Endothelial cell of umbilical vein (primary cell): Measurements from ENCODE around the gene FAM161B. TPM values are rescaled to one million over a fixed set of nuclear protein-coding genes. Genes with fewer than 3 reads are reported as not detected.

Experiments used
- BruUV-seq: library from RNA; stranded (reverse); fragments of 400-500 nt; replicated peaks from 2 replicates; lab custom pipeline; 2021; lab: Mats Ljungman, UMichigan
- CTCF ChIA-PET: fragments of 300-600, 350-600 bp; sonication (Branson Sonifier 250); formaldehyde crosslinking; loops from one replicate; lab custom pipeline; 2021; ENCODE audit warnings: antibody characterized with exemption, inconsistent platforms; lab: Charles Lee
- POLR2A ChIA-PET: fragments of 300-600, 350-600 bp; sonication (Branson Sonifier 250); formaldehyde crosslinking; loops from one replicate; lab custom pipeline; 2021; ENCODE audit warnings: antibody characterized with exemption, inconsistent platforms; lab: Charles Lee
- DNase-seq: peaks from one replicate; pipeline ENCODE4 v3.0.0-alpha.2; 2011; ENCODE audit warnings: low read depth, low spot score
- FAIRE-seq: peaks from 2 replicates; lab custom pipeline; 2011; peaks lifted over from hg19 to GRCh38; lab: Jason Lieb, UNC
- H2AFZ ChIP-seq: 2 replicates; pipeline ENCODE4 v1.6.0; 2012; ENCODE audit warnings: low read depth, low read length, control low read depth, inconsistent platforms
- H3K27ac ChIP-seq: 2 replicates; pipeline ENCODE4 v1.5.1; 2011; ENCODE audit warnings: low read depth, mild to moderate bottlenecking, control low read depth, low read length, moderate library complexity; ENCODE audit not compliant: insufficient read depth
- H3K27me3 ChIP-seq, 2 experiments: 2 replicates each; pipeline versions ENCODE4 v1.6.0 to v1.6.1; 2011; ENCODE audit warnings: low read length in 2 of 2, mixed read lengths in 1 of 2; ENCODE audit not compliant: control insufficient read depth in 2 of 2, insufficient read depth in 2 of 2
- H3K36me3 ChIP-seq, 2 experiments: 2 replicates in 1 of 2; 3 replicates in 1 of 2; pipeline ENCODE4 v1.5.1; 2011; ENCODE audit warnings: low read length in 2 of 2, mild to moderate bottlenecking in 1 of 2, moderate library complexity in 1 of 2; ENCODE audit not compliant: control insufficient read depth in 2 of 2, insufficient read depth in 2 of 2; ENCODE audit errors: extremely low read depth in 1 of 2
- H3K4me1 ChIP-seq: 3 replicates; pipeline ENCODE4 v1.5.1; 2011; ENCODE audit warnings: mild to moderate bottlenecking, low read length; ENCODE audit not compliant: control insufficient read depth, insufficient read depth; ENCODE audit errors: extremely low read depth
- H3K4me2 ChIP-seq: 2 replicates; pipeline ENCODE4 v1.6.1; 2011; ENCODE audit warnings: low read length, control low read depth, mixed read lengths; ENCODE audit not compliant: insufficient read depth
- H3K4me3 ChIP-seq, 3 experiments: fragments of 200-600 bp in 1 of 3; sonication (generic), shearing (Covaris generic) in 1 of 3; replicated peaks in 1 of 3; 2 replicates each; pipeline ENCODE4 v1.5.1; 2011 to 2016; ENCODE audit warnings: control low read depth in 3 of 3, low read length in 3 of 3, mild to moderate bottlenecking in 2 of 3, inconsistent platforms in 1 of 3, low read depth in 1 of 3, moderate library complexity in 1 of 3; ENCODE audit not compliant: insufficient read depth in 1 of 3
- H3K79me2 ChIP-seq: 2 replicates; pipeline ENCODE4 v1.6.0; 2012; ENCODE audit warnings: low read length, inconsistent platforms; ENCODE audit not compliant: control insufficient read depth, insufficient read depth
- H3K9ac ChIP-seq: replicated peaks from 2 replicates; pipeline ENCODE3; 2011; ENCODE audit warnings: low read length, control low read depth; ENCODE audit not compliant: insufficient read depth; ENCODE audit errors: extremely low read depth
- H3K9me1 ChIP-seq: replicated peaks from 3 replicates; pipeline ENCODE4 v1.6.0; 2011; ENCODE audit warnings: mild to moderate bottlenecking, low read length; ENCODE audit not compliant: control insufficient read depth, insufficient read depth; ENCODE audit errors: extremely low read depth
- H3K9me3 ChIP-seq: replicated peaks from 2 replicates; pipeline ENCODE4 v1.5.1; 2012; ENCODE audit warnings: low read length, inconsistent platforms; ENCODE audit not compliant: control insufficient read depth, insufficient read depth
- H4K20me1 ChIP-seq: replicated peaks from 2 replicates; pipeline ENCODE3; 2011; ENCODE audit warnings: mild to moderate bottlenecking, low read length; ENCODE audit not compliant: control insufficient read depth, insufficient read depth; ENCODE audit errors: extremely low read depth
- CTCF ChIP-seq, 2 donors: IDR thresholded peaks; 1 replicate in 1 of 2; 2 replicates in 1 of 2; pipeline ENCODE4 v1.5.1; 2011; ENCODE audit warnings: low read length in 2 of 2, mild to moderate bottlenecking in 2 of 2, moderate library complexity in 2 of 2, control low read depth in 1 of 2, inconsistent platforms in 1 of 2, low read depth in 1 of 2; ENCODE audit not compliant: insufficient read depth in 1 of 2; ENCODE audit errors: extremely low read depth in 1 of 2
- EZH2 ChIP-seq: IDR thresholded peaks from 2 replicates; pipeline ENCODE4 v1.6.1; 2012; ENCODE audit warnings: borderline replicate concordance, low read depth, mild to moderate bottlenecking, moderate library complexity, low read length, inconsistent platforms; ENCODE audit not compliant: severe bottlenecking
- GATA2 ChIP-seq: IDR thresholded peaks from 2 replicates; pipeline ENCODE4 v1.7.0; 2011; ENCODE audit warnings: low read depth, mild to moderate bottlenecking, moderate library complexity, mixed read lengths, low read length; ENCODE audit not compliant: insufficient read length, insufficient read depth
- JUN ChIP-seq: IDR thresholded peaks from 2 replicates; pipeline ENCODE4 v1.6.1; 2011; ENCODE audit warnings: borderline replicate concordance, low read depth; ENCODE audit not compliant: insufficient read length, insufficient read depth
- MAX ChIP-seq: IDR thresholded peaks from 2 replicates; pipeline ENCODE4 v1.6.1; 2011; ENCODE audit not compliant: insufficient read depth, insufficient read length
- MYC ChIP-seq: IDR thresholded peaks from one replicate; pipeline ENCODE4 v1.6.1; 2011; ENCODE audit warnings: mild to moderate bottlenecking, low read depth, low read length
- POLR2A ChIP-seq: IDR thresholded peaks from 2 replicates; pipeline ENCODE4 v1.6.1; 2012; ENCODE audit warnings: low read depth, mild to moderate bottlenecking, control low read depth, low read length
- POLR2AphosphoS5 ChIP-seq: IDR thresholded peaks from 2 replicates; pipeline ENCODE4 v1.6.1; 2012; ENCODE audit warnings: low read depth, mild to moderate bottlenecking, control low read depth, low read length, moderate library complexity; ENCODE audit not compliant: insufficient read depth
- dilution Hi-C: fragments of 300-500 bp; cut with MboI; formaldehyde crosslinking; loops from one replicate; pipeline ENCODE4 v1.15.0; 2019; ENCODE audit warnings: low sequenced_read_pairs; ENCODE audit not compliant: extremely low pct_ligation_motif_present
- intact Hi-C: fragments of 100-400 bp; cut with micrococcal nuclease; formaldehyde crosslinking; loops from one replicate; pipeline ENCODE4 v1.10.0; 2022
- polyA plus RNA-seq, 4 experiments: library from polyadenylated mRNA; depleted of rRNA in 3 of 4; stranded (reverse) in 3 of 4; unstranded in 1 of 4; fragments of >200 nt; gene quantifications; 2 replicates each; pipeline versions ENCODE4 v1.2.1 to v1.2.3, GENCODE V29; 2011 to 2012; ENCODE audit warnings: missing spikeins in 1 of 4
- total RNA-seq: library from RNA; stranded (reverse); gene quantifications from 2 replicates; pipeline ENCODE4 v1.2.3, GENCODE V29; 2021

Gene FAM161B
- total and polyA plus RNA-seq, 2 donors (not counting 3 experiments of a cell fraction or from before 2014, with no cell fraction given): 1.6 to 3.1 TPM

- no peaks in the 10 kb centered on the region for H3K79me2 ChIP-seq
- no peak for FAIRE-seq
- no peaks in the 10 kb centered on the region for H3K27me3 ChIP-seq
- H3K4me1 ChIP-seq: no peaks in the 10 kb centered on the region
- no TSS peak for BruUV-seq
- no peak overlapping the region for H3K4me3 ChIP-seq
- POLR2A ChIA-PET: no interaction called here
- no peak overlapping the region for H3K9ac ChIP-seq
- intact Hi-C loops (no loop called here), dilution Hi-C loops (no loop called here)
- no peaks in the 10 kb centered on the region for H3K9me1 ChIP-seq
- no peak overlapping the region for H2AFZ ChIP-seq
- no peak for TF ChIP-seq POLR2A
- TF ChIP-seq MAX: no peak
- H3K36me3 ChIP-seq: no peaks in the 10 kb centered on the region
- CTCF ChIA-PET: interaction anchor here (0.9 kb wide), 1 partner anchor 12 kb away, joined by 3 read pairs; no protein-coding TSS in a partner anchor
- no peaks in the 10 kb centered on the region for H4K20me1 ChIP-seq
- DNase-seq: no peak
- no peak overlapping the region for H3K4me2 ChIP-seq
- H3K9me3 ChIP-seq: no peaks in the 10 kb centered on the region
- H3K27ac ChIP-seq: no peak overlapping the region
Observed at GRCh38 chr14:73998726-73999125, 48.8 kb upstream of the FAM161B start.

DNA sequence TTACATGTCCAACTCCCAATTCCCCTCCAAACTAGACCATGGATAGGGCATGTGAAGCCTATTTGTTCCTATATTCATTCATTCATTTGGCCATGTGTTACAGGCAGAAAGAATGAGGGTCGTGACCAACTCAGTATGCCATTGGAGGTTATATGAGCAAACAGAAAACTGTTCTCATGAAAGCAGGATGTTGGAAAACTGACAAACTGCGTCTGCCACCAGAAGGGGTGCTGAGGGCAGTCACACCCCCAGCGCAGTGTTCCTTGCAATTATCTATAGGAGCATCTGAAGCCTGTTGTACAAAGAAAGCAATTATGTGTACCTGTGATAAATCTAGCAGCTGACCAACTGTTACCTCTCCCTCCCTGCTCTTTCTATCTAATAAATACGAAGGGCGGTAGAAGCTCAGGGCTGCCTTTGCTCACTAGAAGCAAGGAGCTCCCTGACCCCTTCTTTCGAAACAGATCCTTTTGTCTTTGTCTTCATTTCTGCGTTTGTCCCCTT, 48.1 kb upstream of the FAM161B start:
- intact Hi-C loops: no loop called here
- no peaks in the 10 kb centered on the region for H3K9me3 ChIP-seq
- H2AFZ ChIP-seq: no peak overlapping the region
- no peak overlapping the region for H3K4me2 ChIP-seq
- no peak overlapping the region for H3K4me3 ChIP-seq
- H3K9ac ChIP-seq: no peak overlapping the region
- no peaks in the 10 kb centered on the region for H3K27me3 ChIP-seq
- FAIRE-seq (no peak), DNase-seq (no peak)
- ChIA-PET POLR2A (no interaction called here), CTCF (interaction anchor here (0.5 to 0.6 kb wide), 2 partner anchors 29 to 34 kb away, joined by 3 read pairs; no protein-coding TSS in a partner anchor)
- H3K9me1 ChIP-seq: no peaks in the 10 kb centered on the region
- TF ChIP-seq EZH2: no peak
- TF ChIP-seq CTCF (IDR thresholded peaks at IDR 0.05; ENCODE audit: extremely low read depth in 1 of 2, insufficient read depth in 1 of 2, low read depth in 1 of 2, low read length in 2 of 2): no peak
- TF ChIP-seq MAX: no peak
- no peak for TF ChIP-seq MYC
- no peak for TF ChIP-seq GATA2
- TF ChIP-seq JUN: no peak
- TF ChIP-seq POLR2AphosphoS5: no peak
- TF ChIP-seq POLR2A: no peak
- H4K20me1 ChIP-seq: no peaks in the 10 kb centered on the region
- no peaks in the 10 kb centered on the region for H3K4me1 ChIP-seq
- dilution Hi-C loops: no loop called here
- no peaks in the 10 kb centered on the region for H3K79me2 ChIP-seq
- no peaks in the 10 kb centered on the region for H3K36me3 ChIP-seq
- no TSS peak for BruUV-seq
- H3K27ac ChIP-seq: no peak overlapping the region
